ENCODE results near the gene TNKS1BP1.

GRCh38 chr11:57353446-57353845 is 28.7 kb upstream of the TNKS1BP1 start:
- no peak for TF ChIP-seq CTCF (conservative IDR thresholded peaks at IDR 0.05)
- no peak for TF ChIP-seq ZFX (IDR thresholded peaks at IDR 0.05)
